Mucosa of rectum (tissue), 2 donors: ENCODE measurements around the gene PAK6.

Experiments used
- H3K27ac ChIP-seq, 2 donors: one replicate each; pipeline ENCODE4 v1.7.0; 2013; ENCODE audit warnings: inconsistent platforms in 2 of 2, low read depth in 2 of 2, low read length in 2 of 2
- H3K27me3 ChIP-seq, 2 donors: one replicate each; pipeline ENCODE4 v1.7.0; 2013; ENCODE audit warnings: low read length in 2 of 2; ENCODE audit not compliant: control insufficient read depth in 2 of 2, insufficient read depth in 2 of 2
- H3K36me3 ChIP-seq, 2 donors: one replicate each; pipeline ENCODE4 v1.7.0; 2013; ENCODE audit warnings: low read length in 2 of 2; ENCODE audit not compliant: control insufficient read depth in 2 of 2, insufficient read depth in 2 of 2
- H3K4me1 ChIP-seq, 2 donors: one replicate each; pipeline ENCODE4 v1.7.0; 2013; ENCODE audit warnings: low read length in 2 of 2, mild to moderate bottlenecking in 1 of 2; ENCODE audit not compliant: control insufficient read depth in 2 of 2, insufficient read depth in 2 of 2
- H3K4me3 ChIP-seq, 2 donors: one replicate each; pipeline ENCODE4 v1.7.0; 2013; ENCODE audit warnings: low read length in 2 of 2
- H3K9ac ChIP-seq, 2 donors: one replicate each; pipeline ENCODE4 v1.7.0; 2013; ENCODE audit warnings: low read length in 2 of 2, low read depth in 1 of 2, mild to moderate bottlenecking in 1 of 2
- H3K9me3 ChIP-seq, 2 donors: one replicate each; pipeline ENCODE4 v1.7.0; 2013; ENCODE audit warnings: low read length in 2 of 2; ENCODE audit not compliant: control insufficient read depth in 2 of 2
- donor health status: healthy.
- donor health status: Normal muscosa, but diverticular disease.

The PAK6 gene

GRCh38 chr15:40282869-40283614 lies 44.2 kb downstream of the PAK6 start, which contains the start of gene ANKRD63:
TSS of gene ANKRD63 (minus strand) at chr15:40283064. CDS start at chr15:40282586, 478 bp downstream.
- H3K9me3 ChIP-seq: no peaks in the 10 kb centered on the region
- H3K36me3 ChIP-seq: no peaks in the 10 kb centered on the region
- peak within 1 kb of the TSS; percentile 57 to 68 for H3K4me3 ChIP-seq
- no peak within 1 kb of the TSS for H3K27ac ChIP-seq
- H3K9ac ChIP-seq: peak within 1 kb of the TSS in 1 of 2 donors; percentile 43
- H3K27me3 ChIP-seq: peaks cover 30 to 45% of the 10 kb centered on the region in 2 donors
- H3K4me1 ChIP-seq: peaks cover 22% of the 10 kb centered on the region in 2 donors

- peaks cover 26 to 27% of the 10 kb centered on the region in 2 donors for H3K4me1 ChIP-seq
- no peak overlapping the region for H3K9ac ChIP-seq
- H3K36me3 ChIP-seq: no peaks in the 10 kb centered on the region
- H3K9me3 ChIP-seq: no peaks in the 10 kb centered on the region
- H3K4me3 ChIP-seq: no peak overlapping the region
- no peak overlapping the region for H3K27ac ChIP-seq
- H3K27me3 ChIP-seq: peaks cover 28 to 45% of the 10 kb centered on the region in 2 donors
Observed at GRCh38 chr15:40283615-40284300, 44.9 kb downstream of the PAK6 start.

GRCh38 chr15:40285151-40285550 lies 46.3 kb downstream of the PAK6 start:
- H3K4me3 ChIP-seq: no peak overlapping the region
- peaks cover 32 to 37% of the 10 kb centered on the region in 2 donors for H3K4me1 ChIP-seq
- no peaks in the 10 kb centered on the region for H3K36me3 ChIP-seq
- H3K9ac ChIP-seq: no peak overlapping the region
- H3K9me3 ChIP-seq: no peaks in the 10 kb centered on the region
- peaks cover 22 to 32% of the 10 kb centered on the region in 2 donors for H3K27me3 ChIP-seq
- no peak overlapping the region for H3K27ac ChIP-seq

- no peak overlapping the region for H3K27ac ChIP-seq
- no peak overlapping the region for H3K4me3 ChIP-seq
- H3K9me3 ChIP-seq: no peaks in the 10 kb centered on the region
- H3K36me3 ChIP-seq: no peaks in the 10 kb centered on the region
- H3K9ac ChIP-seq: no peak overlapping the region
- H3K27me3 ChIP-seq: peaks cover 18 to 28% of the 10 kb centered on the region in 2 donors
- H3K4me1 ChIP-seq: peaks cover 34 to 41% of the 10 kb centered on the region in 2 donors
Observed at GRCh38 chr15:40285554-40286011, 46.7 kb downstream of the PAK6 start.

GRCh38 chr15:40286061-40286532 lies 47.2 kb downstream of the PAK6 start:
- H3K4me1 ChIP-seq: peaks cover 34 to 42% of the 10 kb centered on the region in 2 donors

GRCh38 chr15:40286794-40287193 lies 47.9 kb downstream of the PAK6 start:
- no peak overlapping the region for H3K27ac ChIP-seq
- peaks cover 10 to 18% of the 10 kb centered on the region in 2 donors for H3K27me3 ChIP-seq
- H3K9me3 ChIP-seq: no peaks in the 10 kb centered on the region
- no peak overlapping the region for H3K9ac ChIP-seq
- H3K36me3 ChIP-seq: no peaks in the 10 kb centered on the region
- H3K4me3 ChIP-seq: no peak overlapping the region
- H3K4me1 ChIP-seq: peaks cover 29 to 43% of the 10 kb centered on the region in 2 donors

More at GRCh38 chr15:40286061-40286532, 47.2 kb downstream of the PAK6 start:
- Histone ChIP-seq H3K9ac (no peak overlapping the region), H3K36me3 (no peaks in the 10 kb centered on the region), H3K27ac (no peak overlapping the region), H3K27me3 (peaks cover 12 to 24% of the 10 kb centered on the region in 2 donors), H3K9me3 (no peaks in the 10 kb centered on the region), H3K4me3 (no peak overlapping the region)

GRCh38 chr15:40287505-40287904 lies 48.6 kb downstream of the PAK6 start:
- peaks cover 0 to 3% of the 10 kb centered on the region in 2 donors for H3K36me3 ChIP-seq
- no peak overlapping the region for H3K9ac ChIP-seq
- H3K9me3 ChIP-seq: no peaks in the 10 kb centered on the region
- H3K4me1 ChIP-seq: peaks cover 25 to 37% of the 10 kb centered on the region in 2 donors
- H3K27ac ChIP-seq: no peak overlapping the region
- peaks cover 10 to 13% of the 10 kb centered on the region in 2 donors for H3K27me3 ChIP-seq
- no peak overlapping the region for H3K4me3 ChIP-seq

- Histone ChIP-seq H3K4me3 (no peak overlapping the region), H3K4me1 (peaks cover 20 to 34% of the 10 kb centered on the region in 2 donors), H3K9ac (no peak overlapping the region), H3K9me3 (no peaks in the 10 kb centered on the region), H3K36me3 (peaks cover 0 to 5% of the 10 kb centered on the region in 2 donors), H3K27ac (no peak overlapping the region), H3K27me3 (peaks cover 9 to 10% of the 10 kb centered on the region in 2 donors)
Observed at GRCh38 chr15:40287968-40288367, 49.1 kb downstream of the PAK6 start.

GRCh38 chr15:40289140-40289775 lies 50.4 kb downstream of the PAK6 start:
- H3K36me3 ChIP-seq: peaks cover 0 to 7% of the 10 kb centered on the region in 2 donors
- H3K9me3 ChIP-seq: no peaks in the 10 kb centered on the region
- no peak overlapping the region for H3K9ac ChIP-seq
- no peak overlapping the region for H3K4me3 ChIP-seq
- peak overlapping the region; percentile 48 to 56 for H3K27ac ChIP-seq
- H3K4me1 ChIP-seq: peaks cover 17 to 33% of the 10 kb centered on the region in 2 donors
- no peaks in the 10 kb centered on the region for H3K27me3 ChIP-seq
